Omental fat pad (tissue), 4 donors: ENCODE measurements around the gene PLA2R1. TPM values are rescaled to one million over a fixed set of nuclear protein-coding genes. Genes with fewer than 3 reads are reported as not detected.

Experiments used
- ATAC-seq: fragments of 150-250 bp; one replicate; pipeline ENCODE4 v1.9.1; 2016; ENCODE audit warnings: mild to moderate bottlenecking, moderate library complexity; ENCODE audit not compliant: low FRiP score
- DNase-seq: peaks from one replicate; pipeline ENCODE4 v3.0.0-alpha.2; 2019; ENCODE audit warnings: low spot score
- CTCF ChIP-seq, 3 donors: fragments of 450-650 bp; IDR thresholded peaks; one replicate each; pipeline ENCODE4 v1.5.1; 2016 to 2017; ENCODE audit warnings: antibody characterized with exemption in 3 of 3, mild to moderate bottlenecking in 3 of 3, moderate library complexity in 2 of 3
- total RNA-seq, 4 donors: library from RNA; depleted of rRNA; stranded (reverse); fragments of >200 nt; gene quantifications; one replicate each; pipeline ENCODE4 v1.1.0, GENCODE V29; 2016

Gene PLA2R1
- total RNA-seq, 4 donors from 2014 or later = 6.5 to 13.5 (median 12.5) TPM

- no peak for TF ChIP-seq CTCF (IDR thresholded peaks at IDR 0.05)
- no peak for ATAC-seq
- DNase-seq = no peak
Observed at GRCh38 chr2:159900343-159900742, 162.1 kb downstream of the PLA2R1 start.

GRCh38 chr2:159898441-159898840 is 164.0 kb downstream of the PLA2R1 start:
- no peak for TF ChIP-seq CTCF (IDR thresholded peaks at IDR 0.05)
- DNase-seq = no peak

GRCh38 chr2:159897720-159898119 is 164.7 kb downstream of the PLA2R1 start:
- no peak for ATAC-seq
- TF ChIP-seq CTCF (IDR thresholded peaks at IDR 0.05) = no peak
- DNase-seq = no peak

More at GRCh38 chr2:159898441-159898840, 164.0 kb downstream of the PLA2R1 start:
- ATAC-seq = no peak

GRCh38 chr2:159897081-159897480 is 165.3 kb downstream of the PLA2R1 start:
- ATAC-seq = no peak

GRCh38 chr2:159895258-159896065 is 167.0 kb downstream of the PLA2R1 start:
- ATAC-seq (no peak), DNase-seq (no peak)
- no peak for TF ChIP-seq CTCF (IDR thresholded peaks at IDR 0.05)

More at GRCh38 chr2:159897081-159897480, 165.3 kb downstream of the PLA2R1 start:
- no peak for DNase-seq
- no peak for TF ChIP-seq CTCF (IDR thresholded peaks at IDR 0.05)

GRCh38 chr2:159894145-159894838 is 168.1 kb downstream of the PLA2R1 start:
- DNase-seq (no peak), ATAC-seq (no peak)
- TF ChIP-seq CTCF (IDR thresholded peaks at IDR 0.05) = no peak
